G401.6 (cell line): ENCODE results near the gene FKBP2.

Experiments used
- FAIRE-seq: peaks from 2 replicates; lab custom pipeline; 2012; peaks lifted over from hg19 to GRCh38; lab: Jason Lieb, UNC

Gene FKBP2

DNA sequence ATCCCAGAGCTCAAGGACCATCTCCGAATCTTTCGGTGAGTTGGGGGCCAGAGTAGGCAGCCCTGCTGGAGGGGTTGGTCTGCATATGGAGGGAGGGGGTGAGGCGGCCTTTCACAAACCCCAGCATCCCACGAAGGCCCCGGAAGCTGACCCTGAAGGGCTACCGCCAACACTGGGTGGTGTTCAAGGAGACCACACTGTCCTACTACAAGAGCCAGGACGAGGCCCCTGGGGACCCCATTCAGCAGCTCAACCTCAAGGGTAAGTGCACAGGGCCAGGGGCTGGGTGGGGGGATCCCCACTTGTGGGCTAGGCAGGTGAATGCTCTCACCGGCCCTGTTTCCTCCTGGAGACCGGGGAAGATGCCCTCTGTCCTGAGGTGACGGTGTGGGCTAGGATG, 21.1 kb upstream of the FKBP2 start:
- no peak for FAIRE-seq

DNA sequence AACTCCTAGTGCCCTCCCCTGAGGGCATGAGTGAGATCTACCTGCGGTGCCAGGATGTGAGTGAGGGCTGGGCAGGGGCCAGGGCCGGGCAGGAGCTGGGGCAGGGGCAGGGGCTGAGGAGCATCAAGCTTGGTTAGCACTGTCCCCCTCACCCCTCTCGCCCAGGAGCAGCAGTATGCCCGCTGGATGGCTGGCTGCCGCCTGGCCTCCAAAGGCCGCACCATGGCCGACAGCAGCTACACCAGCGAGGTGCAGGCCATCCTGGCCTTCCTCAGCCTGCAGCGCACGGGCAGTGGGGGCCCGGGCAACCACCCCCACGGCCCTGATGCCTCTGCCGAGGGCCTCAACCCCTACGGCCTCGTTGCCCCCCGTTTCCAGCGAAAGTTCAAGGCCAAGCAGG, 20.6 kb upstream of the FKBP2 start:
- no peak for FAIRE-seq

DNA sequence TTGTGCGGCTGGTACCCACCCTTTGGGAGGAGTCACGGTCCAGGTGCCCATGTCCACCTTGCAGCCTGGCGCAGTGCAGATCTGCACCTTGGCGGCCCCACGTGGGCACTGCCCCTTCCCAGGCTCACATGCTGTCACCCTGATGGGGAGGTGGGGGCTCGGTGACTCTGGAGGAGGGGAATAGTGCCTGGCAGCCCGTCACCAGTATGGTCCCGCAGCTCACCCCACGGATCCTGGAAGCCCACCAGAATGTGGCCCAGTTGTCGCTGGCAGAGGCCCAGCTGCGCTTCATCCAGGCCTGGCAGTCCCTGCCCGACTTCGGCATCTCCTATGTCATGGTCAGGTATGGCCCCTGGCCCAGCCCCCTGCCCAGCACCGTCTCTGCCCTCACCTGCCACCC, 20.1 kb upstream of the FKBP2 start:
- FAIRE-seq = no peak

DNA sequence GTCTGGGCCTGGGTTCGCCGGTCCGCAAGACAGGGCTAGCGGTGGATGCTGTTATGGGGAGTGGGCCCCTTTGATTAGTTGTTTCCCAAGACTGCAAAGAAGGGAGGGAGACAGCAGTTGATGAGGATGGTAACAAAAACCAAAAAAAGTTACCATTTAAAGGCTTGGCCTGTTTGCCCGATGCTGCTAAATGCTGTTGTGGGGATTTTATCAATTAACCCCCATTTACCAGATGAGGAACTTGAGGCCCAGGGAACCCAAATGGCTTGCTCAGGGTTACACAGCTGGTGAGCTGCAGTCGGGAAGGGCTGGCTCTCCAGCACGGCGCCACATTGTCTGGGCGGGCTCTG, 18.3 kb upstream of the FKBP2 start:
- FAIRE-seq = no peak

DNA sequence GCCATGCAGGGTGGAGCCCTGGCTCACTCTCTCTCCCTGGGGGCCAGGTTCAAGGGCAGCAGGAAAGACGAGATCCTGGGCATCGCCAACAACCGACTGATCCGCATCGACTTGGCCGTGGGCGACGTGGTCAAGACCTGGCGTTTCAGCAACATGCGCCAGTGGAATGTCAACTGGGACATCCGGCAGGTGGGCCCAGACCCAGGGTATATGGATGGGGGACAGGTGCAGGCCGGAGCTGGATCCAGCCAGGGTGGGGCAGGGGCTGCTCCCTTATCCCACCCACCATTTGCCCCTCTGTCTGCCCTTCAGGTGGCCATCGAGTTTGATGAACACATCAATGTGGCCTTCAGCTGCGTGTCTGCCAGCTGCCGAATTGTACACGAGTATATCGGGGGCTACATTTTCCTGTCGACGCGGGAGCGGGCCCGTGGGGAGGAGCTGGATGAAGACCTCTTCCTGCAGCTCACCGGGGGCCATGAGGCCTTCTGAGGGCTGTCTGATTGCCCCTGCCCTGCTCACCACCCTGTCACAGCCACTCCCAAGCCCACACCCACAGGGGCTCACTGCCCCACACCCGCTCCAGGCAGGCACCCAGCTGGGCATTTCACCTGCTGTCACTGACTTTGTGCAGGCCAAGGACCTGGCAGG, 17.8 kb upstream of the FKBP2 start:
- no peak for FAIRE-seq

DNA sequence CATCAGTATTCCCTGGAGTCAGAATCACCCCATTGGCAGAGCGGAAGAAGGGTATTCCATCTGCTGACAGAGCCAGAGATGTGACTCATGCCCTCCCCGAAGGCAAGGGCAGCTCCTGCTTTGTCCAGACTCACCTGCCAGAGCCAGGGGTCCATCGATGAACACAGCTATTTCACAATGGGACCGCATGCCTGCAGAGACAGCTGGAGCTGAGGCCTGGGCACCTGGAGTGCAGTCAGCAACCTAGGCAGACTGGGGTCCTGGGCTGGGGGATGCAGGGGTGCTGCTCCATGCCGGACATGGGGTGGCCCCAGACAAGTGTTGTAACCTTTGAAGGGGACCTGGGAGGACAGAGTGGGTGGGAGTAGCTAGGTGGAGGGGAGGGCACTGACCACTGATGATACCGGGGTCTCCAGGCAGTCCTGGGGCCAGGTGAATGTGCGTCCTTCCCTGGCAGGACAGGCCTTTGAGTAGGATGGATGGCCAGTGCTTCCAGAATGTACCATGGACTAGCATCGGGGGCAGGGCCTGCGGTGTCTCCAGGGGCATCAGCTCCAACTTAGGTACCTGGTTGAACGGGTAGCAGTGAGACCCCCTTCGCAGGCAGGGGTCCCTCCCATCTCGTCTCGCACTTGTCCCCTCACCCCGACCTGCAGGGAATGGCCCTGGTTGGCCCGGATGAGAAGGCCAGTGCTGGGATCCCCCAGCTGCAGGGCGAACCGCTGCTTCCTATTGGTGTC, 16.6 kb upstream of the FKBP2 start:
- no peak for FAIRE-seq

DNA sequence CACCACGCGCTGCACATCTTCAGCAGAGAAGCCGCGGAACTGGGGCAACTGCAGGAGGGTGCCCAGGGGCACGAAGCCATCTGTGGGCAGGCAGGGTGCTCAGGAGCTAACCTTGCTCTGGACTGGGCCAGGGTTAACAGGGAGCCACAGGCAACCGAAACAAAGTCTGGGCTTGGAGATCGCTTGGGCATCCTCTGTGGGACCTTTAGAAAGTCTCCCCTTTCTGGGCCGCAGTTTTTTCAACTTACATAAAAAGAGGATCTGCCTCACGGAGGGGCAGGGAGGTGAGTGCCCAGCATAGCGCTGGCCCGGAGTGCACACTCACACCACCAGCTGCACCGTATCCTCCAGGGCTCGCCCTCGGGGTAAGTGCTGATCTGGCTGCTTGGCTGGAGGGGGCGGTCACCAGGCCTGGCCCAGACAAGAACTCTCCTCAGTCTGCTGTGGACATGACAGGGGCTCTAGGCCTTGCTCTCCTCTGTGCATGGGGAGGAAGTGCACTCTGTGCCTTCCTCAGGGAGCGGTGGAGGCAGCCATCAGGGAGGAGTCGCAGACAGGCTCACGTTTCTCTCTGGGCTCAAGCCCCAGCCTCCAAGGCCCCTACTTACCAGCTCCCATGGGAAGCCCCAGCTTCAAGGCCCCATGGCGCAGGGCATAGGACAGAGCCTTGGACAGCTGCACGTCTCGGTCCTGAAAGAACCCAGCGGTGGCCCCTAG, 15.8 kb upstream of the FKBP2 start:
- FAIRE-seq = no peak

DNA sequence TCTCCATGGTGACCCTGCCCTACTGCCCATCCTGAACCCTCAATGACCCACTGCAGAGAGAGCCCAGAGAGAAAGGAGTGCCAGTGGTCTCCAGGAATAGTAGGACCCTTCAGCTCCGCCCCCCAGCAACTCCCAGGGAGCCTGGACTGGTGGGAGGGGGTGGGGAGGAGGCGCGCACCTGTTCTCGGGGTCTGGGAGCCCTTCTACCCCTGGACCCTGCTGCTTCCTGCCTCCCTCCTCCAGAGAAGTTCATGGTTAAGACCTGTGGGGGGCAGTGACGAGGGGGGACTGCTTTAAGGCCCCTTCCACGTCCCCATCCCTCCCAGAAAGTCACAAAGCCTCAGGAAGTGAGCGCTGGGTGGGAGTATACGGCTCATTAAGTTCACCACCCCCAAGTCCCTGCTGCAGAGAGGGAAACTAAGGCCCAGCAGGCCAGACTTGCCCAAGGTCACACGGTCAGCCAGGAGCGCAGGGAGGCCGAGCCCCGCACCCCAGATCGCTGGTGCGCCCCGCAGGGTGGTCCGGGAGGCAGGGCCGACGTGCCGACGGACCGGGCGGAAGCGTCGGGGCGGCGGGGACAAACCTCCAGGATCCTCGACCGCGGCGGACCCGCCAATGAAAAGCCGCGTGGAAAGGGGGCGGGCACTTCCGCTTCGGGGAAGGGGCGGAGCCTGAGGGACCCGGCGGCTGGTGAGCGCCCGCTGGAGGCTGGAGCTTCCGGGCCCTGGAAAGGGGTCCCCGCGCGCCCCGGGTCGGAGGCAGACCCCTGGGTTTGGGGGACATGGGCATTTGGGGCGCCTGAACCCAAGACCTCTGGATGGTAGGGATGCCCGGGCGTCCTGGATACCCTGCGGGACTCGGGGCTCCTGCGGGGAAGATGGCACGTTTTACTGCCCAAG, 15.0 kb upstream of the FKBP2 start, which contains the start of the genes NUDT22 and TRPT1:
TSS of gene NUDT22 (plus strand) at position 667 of the 899 bp plus-strand sequence. CDS start 379 bp downstream, outside the sequence.
TSS of gene TRPT1 (minus strand) at position 579 of the 899 bp plus-strand sequence. CDS start at position 253, 326 bp downstream.
- no peak for FAIRE-seq

DNA sequence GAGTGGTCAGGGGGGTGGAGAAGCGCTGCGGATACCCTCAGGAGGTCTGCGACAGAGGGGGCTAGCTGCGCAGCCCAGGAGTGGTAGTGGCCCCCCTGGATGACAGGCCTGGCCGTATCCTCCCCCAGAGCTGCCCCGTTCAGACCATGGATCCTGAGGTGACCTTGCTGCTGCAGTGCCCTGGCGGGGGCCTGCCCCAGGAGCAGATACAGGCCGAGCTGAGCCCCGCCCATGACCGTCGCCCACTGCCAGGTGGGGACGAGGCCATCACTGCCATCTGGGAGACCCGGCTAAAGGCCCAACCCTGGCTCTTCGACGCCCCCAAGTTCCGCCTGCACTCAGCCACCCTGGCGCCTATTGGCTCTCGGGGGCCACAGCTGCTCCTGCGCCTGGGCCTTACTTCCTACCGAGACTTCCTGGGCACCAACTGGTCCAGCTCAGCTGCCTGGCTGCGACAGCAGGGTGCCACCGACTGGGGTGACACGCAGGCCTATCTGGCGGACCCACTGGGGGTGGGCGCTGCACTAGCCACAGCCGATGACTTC, 14.3 kb upstream of the FKBP2 start:
- no peak for FAIRE-seq

DNA sequence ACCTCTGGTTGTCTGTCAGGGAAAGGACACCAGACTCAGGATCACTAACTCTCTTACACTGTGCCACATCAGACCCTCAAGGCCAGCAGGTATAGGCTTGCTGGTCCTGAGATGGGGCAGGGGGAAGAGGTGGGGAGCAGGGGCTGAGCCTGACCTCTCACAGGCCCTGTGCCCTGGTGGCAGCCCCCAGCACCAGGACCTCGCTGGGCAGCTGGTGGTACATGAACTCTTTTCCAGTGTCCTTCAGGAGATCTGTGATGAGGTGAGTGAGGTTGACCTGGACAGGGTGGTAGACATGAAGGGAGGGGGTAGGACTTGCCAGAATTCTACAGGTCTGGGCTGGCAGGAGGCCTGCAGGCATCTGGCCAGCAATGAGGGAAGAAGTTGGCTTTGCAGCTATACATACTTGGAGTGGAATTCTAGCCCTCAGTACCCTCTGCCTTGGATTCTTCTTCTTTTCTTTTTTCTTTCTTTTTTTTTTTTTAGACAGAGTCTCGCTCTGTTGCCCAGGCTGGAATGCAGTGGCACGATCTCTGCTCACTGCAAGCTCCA, 13.4 kb upstream of the FKBP2 start:
- no peak for FAIRE-seq

DNA sequence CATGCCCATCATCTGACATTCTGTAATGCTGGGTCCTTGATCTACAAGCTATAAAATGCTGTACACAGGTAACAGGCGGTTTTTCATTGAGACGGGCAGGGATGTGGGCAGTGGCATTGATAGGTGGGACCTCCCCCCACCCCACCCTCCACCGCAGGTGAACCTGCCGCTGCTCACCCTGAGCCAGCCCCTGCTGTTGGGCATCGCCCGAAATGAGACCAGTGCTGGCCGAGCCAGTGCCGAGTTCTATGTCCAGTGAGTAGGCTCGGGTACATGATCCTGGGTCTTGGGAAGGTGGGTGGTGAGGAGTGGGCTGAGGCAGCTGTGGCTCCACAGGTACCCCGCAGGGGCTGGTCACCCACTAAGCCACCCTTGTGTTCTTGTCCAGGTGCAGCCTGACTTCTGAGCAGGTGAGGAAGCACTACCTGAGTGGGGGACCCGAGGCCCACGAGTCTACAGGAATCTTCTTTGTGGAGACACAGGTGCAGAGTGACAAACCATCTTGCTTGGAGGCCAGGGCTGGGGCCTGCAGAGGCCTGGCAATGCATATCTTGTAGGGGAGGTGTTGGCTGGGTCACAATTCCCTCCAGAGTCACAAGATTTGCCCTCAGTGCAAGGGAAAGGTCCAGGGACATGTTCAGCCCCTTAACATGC, 11.7 kb upstream of the FKBP2 start:
- no peak for FAIRE-seq

DNA sequence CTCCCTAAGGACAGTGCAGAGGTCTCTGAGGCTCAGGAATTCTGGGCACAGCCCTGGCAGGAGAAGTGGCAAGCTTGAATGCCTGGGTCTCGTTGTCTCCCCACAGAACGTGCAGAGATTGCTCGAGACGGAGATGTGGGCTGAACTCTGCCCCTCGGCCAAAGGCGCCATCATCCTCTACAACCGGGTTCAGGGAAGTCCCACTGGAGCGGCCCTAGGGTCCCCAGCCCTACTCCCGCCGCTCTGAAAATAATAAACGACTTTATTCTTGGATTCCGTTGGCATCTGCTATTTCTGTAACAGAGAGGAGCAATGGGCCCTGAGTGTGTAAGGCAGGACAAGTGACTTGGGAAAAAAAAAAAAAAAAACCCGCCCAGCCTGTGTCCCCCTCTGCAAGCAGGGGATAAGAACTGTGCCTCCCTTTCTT, 11.1 kb upstream of the FKBP2 start:
- no peak for FAIRE-seq

DNA sequence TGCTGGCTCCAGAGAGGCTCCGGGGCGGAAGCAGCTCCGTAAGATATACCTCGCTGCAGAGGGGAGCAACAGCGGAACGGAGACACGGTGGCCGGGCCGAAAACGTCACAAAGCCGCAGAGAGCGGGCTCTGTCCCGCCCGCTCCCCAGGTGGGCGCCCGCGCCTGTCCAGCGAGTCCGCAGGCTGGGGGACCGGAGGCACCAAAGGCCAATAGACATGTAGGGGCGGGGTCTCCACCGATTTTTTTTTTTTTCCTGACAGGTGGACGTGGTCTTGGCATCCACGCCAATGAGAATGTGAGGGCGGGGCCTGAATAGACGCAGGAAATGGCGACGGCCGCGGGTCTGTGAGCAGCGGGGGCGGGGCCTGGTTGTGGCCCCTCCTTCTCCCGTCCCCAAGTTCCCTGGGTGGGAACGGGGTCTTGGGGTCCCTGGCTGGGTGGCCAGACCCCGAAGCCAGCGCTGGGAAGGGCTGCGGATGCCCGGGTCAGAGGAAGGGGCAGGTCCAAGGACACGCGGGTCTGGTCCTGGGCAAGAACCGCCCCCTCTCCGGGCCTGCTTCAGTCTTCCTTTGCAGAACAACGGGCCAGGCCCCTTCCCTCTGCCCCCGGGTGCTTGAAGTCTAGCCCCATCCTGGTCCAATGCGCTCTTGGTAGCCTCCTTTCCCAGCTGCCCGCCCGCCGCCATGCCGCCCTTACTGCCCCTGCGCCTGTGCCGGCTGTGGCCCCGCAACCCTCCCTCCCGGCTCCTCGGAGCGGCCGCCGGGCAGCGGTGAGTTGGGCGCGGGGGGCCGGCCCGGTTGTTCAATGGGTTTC, 10.5 kb upstream of the FKBP2 start, which contains the start of gene DNAJC4:
TSS of gene DNAJC4 (plus strand) at position 378 of the 814 bp plus-strand sequence. CDS start at position 685, 307 bp downstream.
- FAIRE-seq = peak; percentile 94

DNA sequence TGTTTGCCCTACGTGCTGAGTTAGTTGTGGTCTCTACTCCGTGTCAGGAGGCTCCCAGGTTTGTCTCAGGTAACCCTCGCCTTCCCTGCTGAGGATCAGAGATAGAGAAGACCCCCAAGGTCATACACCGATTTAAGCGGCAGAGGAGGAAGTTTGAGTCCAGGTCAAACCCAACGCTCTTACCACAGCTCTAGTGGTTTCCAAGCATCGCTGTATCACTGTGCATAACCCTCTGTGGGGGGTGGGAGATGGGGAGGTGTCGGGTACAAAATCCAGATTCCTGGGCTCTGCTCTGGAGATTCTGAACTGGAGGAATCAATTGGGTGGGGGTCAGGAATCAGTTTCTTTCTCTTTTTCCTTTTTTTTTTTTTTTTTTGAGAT, 9.9 kb upstream of the FKBP2 start:
- no peak for FAIRE-seq

DNA sequence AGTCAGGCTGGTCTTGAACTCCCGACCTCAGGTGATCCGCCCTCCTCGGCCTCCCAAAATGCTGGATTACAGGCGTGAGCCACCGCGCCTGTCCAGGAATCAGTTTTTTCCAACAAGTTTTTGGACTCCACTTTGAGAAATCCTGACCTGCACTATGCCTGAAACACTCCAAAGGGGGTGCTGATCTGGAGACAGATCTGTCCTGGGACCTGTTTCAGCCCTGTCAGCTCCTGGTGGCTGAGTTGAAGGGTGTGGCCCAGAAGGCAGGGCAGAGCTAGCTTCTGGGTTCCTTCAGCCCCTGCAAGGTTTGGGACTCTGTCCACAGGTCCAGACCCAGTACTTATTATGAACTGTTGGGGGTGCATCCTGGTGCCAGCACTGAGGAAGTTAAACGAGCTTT, 9.3 kb upstream of the FKBP2 start:
- FAIRE-seq = no peak

DNA sequence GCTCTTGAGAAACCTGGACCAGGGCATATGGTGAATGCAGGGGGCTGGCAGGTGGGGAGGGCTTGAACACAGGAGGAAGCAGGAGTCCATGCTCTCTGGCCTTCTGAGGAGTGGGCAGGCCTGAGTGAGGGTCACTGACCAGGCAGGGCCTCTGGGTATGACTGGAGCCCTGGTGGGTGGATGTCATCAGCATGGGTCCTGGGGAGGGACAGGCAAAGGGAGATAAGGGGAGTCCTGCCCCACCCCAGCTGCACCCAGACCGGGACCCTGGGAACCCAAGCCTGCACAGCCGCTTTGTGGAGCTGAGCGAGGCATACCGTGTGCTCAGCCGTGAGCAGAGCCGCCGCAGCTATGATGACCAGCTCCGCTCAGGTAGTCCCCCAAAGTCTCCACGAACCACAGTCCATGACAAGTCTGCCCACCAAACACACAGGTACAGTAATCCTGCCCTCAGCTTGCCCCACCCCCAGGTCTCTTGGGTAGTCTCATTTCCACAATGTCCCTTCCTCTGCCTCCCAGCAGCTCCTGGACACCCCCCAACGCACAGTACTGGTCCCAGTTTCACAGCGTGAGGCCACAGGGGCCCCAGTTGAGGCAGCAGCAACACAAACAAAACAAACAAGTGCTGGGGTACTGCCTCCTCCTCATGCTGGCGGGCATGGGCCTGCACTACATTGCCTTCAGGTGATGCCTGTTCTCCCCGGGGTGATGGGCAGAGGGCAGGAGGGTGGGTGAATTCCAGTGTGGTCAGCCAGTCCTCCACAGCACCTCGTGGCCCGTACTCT, 8.5 kb upstream of the FKBP2 start:
- FAIRE-seq = no peak

DNA sequence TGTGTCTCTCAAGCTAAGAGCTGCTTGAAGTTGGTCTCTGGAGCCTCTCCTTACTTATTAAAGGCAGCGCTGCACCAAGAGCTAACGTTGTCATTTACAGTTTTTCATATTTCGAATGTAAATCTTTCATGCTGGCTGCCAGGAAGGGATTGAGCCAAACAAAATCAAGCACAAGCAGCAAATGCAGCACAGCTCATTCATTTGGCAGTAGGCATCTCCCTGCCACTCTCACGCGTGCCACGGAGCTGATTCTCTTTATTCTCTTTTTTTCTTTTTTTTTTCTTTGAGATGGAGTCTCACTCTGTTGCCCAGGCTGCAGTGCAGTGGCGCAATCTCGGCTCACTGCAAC, 8.0 kb upstream of the FKBP2 start:
- FAIRE-seq = no peak

DNA sequence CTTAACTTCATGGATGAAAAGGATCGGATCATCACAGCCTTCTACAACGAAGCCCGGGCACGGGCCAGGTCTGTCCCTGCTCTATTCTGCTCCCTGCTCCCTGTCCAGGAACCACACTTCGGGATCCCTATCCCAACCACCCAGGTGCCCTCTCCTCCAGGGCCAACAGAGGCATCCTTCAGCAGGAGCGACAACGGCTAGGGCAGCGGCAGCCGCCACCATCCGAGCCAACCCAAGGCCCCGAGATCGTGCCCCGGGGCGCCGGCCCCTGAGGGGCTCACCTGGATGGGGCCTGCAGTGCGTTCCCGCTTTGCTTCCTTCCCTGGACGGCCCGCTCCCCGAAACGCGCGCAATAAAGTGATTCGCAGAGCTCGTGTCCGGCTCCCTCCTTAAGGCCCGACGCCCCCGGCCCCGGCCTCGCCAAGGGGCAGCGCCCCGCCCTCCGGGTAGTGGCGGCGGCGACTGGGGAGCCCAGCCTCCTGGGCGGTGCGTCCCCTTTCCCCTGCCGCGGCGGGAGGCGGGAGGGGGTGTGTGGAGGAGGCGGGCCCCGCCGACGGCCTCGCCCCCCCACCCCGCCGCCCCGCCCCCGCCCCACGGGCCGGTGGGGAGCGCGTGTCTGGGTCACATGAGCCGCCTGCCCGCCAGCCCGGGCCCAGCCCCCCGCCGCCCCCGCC, 6.8 kb upstream of the FKBP2 start, which contains the start of gene VEGFB:
TSS of gene VEGFB (plus strand) at position 672 of the 674 bp plus-strand sequence. CDS start 250 bp downstream, outside the sequence.
- no peak for FAIRE-seq
